Measurements from ENCODE around the gene BHMT.

BHMT gene

DNA sequence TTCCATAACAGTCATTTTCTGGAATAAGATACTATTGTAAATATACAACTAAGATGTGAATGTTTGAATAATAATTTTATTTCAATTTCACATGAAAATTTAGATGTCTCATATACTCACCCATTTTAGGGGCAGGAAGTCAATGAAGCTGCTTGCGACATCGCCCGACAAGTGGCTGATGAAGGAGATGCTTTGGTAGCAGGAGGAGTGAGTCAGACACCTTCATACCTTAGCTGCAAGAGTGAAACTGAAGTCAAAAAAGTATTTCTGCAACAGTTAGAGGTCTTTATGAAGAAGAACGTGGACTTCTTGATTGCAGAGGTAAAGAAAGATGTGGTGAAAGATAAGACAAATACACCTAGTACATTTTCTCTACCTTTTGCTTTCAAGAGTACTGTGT, 8.6 kb downstream of the BHMT start:
- H3K4me3 ChIP-seq (ENCODE audit: low read depth, low read length), result no peak overlapping the region
- TF ChIP-seq, protein P1, sequence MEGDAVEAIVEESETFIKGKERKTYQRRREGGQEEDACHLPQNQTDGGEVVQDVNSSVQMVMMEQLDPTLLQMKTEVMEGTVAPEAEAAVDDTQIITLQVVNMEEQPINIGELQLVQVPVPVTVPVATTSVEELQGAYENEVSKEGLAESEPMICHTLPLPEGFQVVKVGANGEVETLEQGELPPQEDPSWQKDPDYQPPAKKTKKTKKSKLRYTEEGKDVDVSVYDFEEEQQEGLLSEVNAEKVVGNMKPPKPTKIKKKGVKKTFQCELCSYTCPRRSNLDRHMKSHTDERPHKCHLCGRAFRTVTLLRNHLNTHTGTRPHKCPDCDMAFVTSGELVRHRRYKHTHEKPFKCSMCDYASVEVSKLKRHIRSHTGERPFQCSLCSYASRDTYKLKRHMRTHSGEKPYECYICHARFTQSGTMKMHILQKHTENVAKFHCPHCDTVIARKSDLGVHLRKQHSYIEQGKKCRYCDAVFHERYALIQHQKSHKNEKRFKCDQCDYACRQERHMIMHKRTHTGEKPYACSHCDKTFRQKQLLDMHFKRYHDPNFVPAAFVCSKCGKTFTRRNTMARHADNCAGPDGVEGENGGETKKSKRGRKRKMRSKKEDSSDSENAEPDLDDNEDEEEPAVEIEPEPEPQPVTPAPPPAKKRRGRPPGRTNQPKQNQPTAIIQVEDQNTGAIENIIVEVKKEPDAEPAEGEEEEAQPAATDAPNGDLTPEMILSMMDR (IDR thresholded peaks at IDR 0.05; ENCODE audit: insufficient read depth, low read length, missing control alignments), result no peak
- ChIA-PET POLR2A (no interaction called here), CTCF (interaction anchor here (0.9 to 5.5 kb wide), 4 partner anchors 11 to 95 kb away, joined by 3 to 53 read pairs (median 14); no protein-coding TSS in a partner anchor)
- no peak for DNase-seq (ENCODE audit: low read depth, low spot score)

DNA sequence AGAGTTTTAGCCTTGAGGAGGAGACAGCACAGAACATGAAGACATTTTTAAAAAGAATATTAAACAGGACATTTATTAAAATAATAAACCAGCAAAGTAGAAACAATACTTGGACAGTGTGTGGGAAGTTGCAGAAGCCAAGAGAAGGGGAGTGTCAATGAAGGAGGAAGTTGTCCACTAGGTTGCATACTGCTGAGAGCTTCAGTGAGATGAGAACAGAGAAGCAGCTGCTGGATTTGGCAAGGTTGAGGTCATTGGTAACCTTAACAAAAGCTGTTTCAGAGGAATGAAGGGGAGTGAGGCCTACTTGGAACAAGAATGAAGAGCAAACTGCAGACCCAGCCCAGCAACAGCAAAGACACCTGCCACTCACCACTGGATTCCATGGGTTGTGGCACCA, 11.4 kb downstream of the BHMT start:
- TF ChIP-seq, protein P1 (IDR thresholded peaks at IDR 0.05; ENCODE audit: insufficient read depth, low read length, missing control alignments), result no peak
- ChIA-PET POLR2A (interaction anchor here (0.7 kb wide), 1 partner anchor 777 kb away, joined by 3 read pairs; no protein-coding TSS in a partner anchor), CTCF (interaction anchor here (4.8 to 15.9 kb wide), 2 partner anchors 11 to 101 kb away, joined by 33 to 648 read pairs; no protein-coding TSS in a partner anchor)
- DNase-seq (ENCODE audit: low read depth, low spot score), result no peak
- H3K4me3 ChIP-seq (ENCODE audit: low read depth, low read length), result no peak overlapping the region

DNA sequence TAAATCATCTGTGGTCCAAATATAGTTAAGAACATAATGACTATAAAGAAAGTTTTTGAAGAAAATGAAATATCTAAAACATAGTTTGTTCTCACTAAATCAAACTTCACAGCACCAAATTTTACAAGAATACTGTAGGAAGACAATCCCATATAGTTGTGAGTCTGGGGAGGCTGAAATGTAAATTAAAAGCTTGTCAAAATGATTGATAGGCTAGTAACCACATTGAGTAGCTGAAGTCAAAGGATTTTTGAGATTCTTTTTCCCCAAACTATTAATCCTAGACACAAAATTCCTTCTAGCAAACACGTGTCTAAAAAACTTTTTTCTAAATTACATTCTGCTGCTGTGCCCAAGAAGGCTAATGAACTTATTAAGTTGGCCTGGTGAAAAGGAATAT, 13.0 kb downstream of the BHMT start:
- POLR2A ChIA-PET, result no interaction called here
- H3K4me3 ChIP-seq (ENCODE audit: low read depth, low read length), result no peak overlapping the region
- no peak for DNase-seq (ENCODE audit: low read depth, low spot score)
- TF ChIP-seq, protein P1 (IDR thresholded peaks at IDR 0.05; ENCODE audit: insufficient read depth, low read length, missing control alignments), result no peak
- CTCF ChIA-PET, result interaction anchor here (0.6 to 15.9 kb wide), 5 partner anchors 9 to 340 kb away, joined by 3 to 648 read pairs (median 5); no protein-coding TSS in a partner anchor

DNA sequence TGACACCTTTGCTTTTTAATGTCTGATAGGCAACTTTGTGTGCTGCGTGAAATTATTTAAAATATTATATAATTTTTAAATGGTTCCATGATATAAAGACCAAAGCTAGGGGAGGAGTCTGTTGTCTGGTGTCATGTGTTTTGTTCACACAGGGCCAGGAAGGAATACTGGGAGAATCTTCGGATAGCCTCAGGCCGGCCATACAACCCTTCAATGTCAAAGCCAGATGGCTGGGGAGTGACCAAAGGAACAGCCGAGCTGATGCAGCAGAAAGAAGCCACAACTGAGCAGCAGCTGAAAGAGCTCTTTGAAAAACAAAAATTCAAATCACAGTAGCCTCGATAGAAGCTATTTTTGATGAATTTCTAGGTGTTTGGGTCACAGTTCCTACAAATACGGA, 19.2 kb downstream of the BHMT start:
- H3K4me3 ChIP-seq (ENCODE audit: low read depth, low read length), result no peak overlapping the region
- no peak for DNase-seq (ENCODE audit: low read depth, low spot score)
- ChIA-PET CTCF (interaction anchor here (3.8 to 15.9 kb wide), 3 partner anchors 13 to 109 kb away, joined by 53 to 648 read pairs (median 68); no protein-coding TSS in a partner anchor), POLR2A (no interaction called here)
- TF ChIP-seq, protein P1 (IDR thresholded peaks at IDR 0.05; ENCODE audit: insufficient read depth, low read length, missing control alignments), result no peak

DNA sequence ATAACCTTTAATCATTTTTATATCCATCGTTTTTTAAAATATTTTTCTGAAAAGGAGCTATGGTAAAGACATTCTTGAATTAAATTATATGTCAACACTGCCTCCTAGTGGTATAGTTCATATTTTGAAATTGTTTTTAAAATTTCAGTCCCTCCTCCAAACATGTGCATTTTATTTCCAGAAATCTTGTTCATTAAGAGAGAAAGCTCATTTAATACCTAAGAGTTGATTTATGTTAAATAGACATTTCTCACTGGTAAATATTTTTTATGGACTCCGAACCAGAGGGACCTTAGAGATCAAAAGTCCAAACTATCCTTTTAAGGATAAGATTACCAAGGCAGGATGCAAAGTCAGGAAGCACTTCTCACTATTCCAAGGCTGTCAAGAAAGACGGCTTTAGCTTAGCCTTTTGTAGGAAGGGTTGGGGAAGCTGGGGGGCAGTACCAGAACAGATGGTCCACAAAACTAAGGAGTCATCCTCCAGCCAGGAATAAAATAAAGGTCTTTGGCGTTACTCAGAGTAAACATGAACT, 21.6 kb downstream of the BHMT start:
- ChIA-PET POLR2A (interaction anchor here (1.1 kb wide), 1 partner anchor 148 kb away, joined by 4 read pairs; the partner anchor contains the start of gene ARSB), CTCF (interaction anchor here (0.6 to 15.9 kb wide), 97 partner anchors 10 to 1174 kb away, joined by 3 to 648 read pairs (median 4); partner anchors contain the start of genes ARSB, BHMT2, DMGDH and HOMER1)
- H3K4me3 ChIP-seq (ENCODE audit: low read depth, low read length), result peak overlapping the region; percentile 52
- TF ChIP-seq, protein P1 (IDR thresholded peaks at IDR 0.05; ENCODE audit: insufficient read depth, low read length, missing control alignments), result no peak
- no peak for DNase-seq (ENCODE audit: low read depth, low spot score)

DNA sequence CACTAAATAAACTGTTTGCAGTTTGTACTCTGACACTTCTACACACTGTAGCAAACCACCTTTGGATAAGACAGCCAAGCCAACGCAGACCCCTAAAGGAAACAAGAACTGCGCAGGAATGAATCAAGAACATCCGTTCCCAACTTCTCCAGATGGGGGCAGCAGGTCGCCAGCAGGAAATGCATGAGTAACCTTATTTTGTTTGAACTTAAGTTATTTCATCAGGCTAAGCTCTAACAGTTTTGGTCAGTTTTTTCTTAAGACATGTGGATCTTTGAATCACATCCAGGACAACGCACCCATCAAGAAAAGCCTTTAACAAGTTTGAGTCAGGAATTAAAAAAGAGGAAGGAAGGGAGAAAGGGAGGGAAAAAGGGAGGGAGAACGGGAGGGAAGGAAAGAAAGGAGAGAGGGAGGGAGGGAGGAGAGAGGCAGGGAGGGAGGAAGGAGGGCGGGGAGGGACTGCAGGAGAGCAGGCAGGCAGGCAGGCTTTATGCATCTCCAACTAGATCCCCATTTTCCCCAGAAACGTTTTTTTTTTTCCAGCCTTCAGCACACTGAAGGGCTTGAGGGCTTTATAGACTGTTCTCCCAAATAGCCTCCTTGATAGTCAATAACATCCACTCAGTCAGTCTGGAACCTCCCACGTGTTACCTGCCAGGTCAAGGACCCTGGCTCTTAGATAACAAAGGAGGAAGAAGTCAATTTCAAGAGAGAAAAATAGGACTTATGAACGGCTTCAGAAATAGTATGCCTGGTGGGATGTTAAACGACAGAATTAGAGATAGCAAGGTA, 22.2 kb downstream of the BHMT start:
- peak overlapping the region; percentile 52 for H3K4me3 ChIP-seq (ENCODE audit: low read depth, low read length)
- ChIA-PET CTCF (interaction anchor here (0.6 to 15.9 kb wide), 93 partner anchors 11 to 1173 kb away, joined by 3 to 648 read pairs (median 4); partner anchors contain the start of genes BHMT2, DMGDH, HOMER1 and JMY), POLR2A (interaction anchor here (1.1 kb wide), 1 partner anchor 149 kb away, joined by 4 read pairs; the partner anchor contains the start of gene ARSB)
- peak; percentile 31 for DNase-seq (ENCODE audit: low read depth, low spot score)
- TF ChIP-seq, protein P1 (IDR thresholded peaks at IDR 0.05; ENCODE audit: insufficient read depth, low read length, missing control alignments), result peak; percentile 84

Data from AG04449 (cell line).